Measurements from ENCODE around the gene DUSP10.

The DUSP10 gene

GRCh38 chr1:221777431-221778072 is 35.7 kb upstream of the DUSP10 start:
- no peaks in the 10 kb centered on the region for H3K36me3 ChIP-seq (ENCODE audit: control insufficient read depth, insufficient read depth, low read length)
- no peak overlapping the region for H3K9ac ChIP-seq (ENCODE audit: low read depth, low read length)
- no peaks in the 10 kb centered on the region for H3K9me3 ChIP-seq (ENCODE audit: control insufficient read depth, insufficient read depth, low read length)
- no peaks in the 10 kb centered on the region for H3K27me3 ChIP-seq (ENCODE audit: control insufficient read depth, insufficient read depth, low read length)
- H3K4me3 ChIP-seq (ENCODE audit: low read depth, low read length): no peak overlapping the region
- no peaks in the 10 kb centered on the region for H3K4me1 ChIP-seq (ENCODE audit: control insufficient read depth, insufficient read depth, low read length)

- Histone ChIP-seq H3K36me3 (ENCODE audit: control insufficient read depth, insufficient read depth, low read length) (no peaks in the 10 kb centered on the region), H3K9me3 (ENCODE audit: control insufficient read depth, insufficient read depth, low read length) (no peaks in the 10 kb centered on the region), H3K9ac (ENCODE audit: low read depth, low read length) (no peak overlapping the region), H3K4me3 (ENCODE audit: low read depth, low read length) (no peak overlapping the region), H3K27me3 (ENCODE audit: control insufficient read depth, insufficient read depth, low read length) (no peaks in the 10 kb centered on the region), H3K4me1 (ENCODE audit: control insufficient read depth, insufficient read depth, low read length) (no peaks in the 10 kb centered on the region)
Measured at GRCh38 chr1:221776495-221777301, 34.8 kb upstream of the DUSP10 start.

- Histone ChIP-seq H3K4me1 (ENCODE audit: control insufficient read depth, insufficient read depth, low read length) (no peaks in the 10 kb centered on the region), H3K27me3 (ENCODE audit: control insufficient read depth, insufficient read depth, low read length) (no peaks in the 10 kb centered on the region), H3K4me3 (ENCODE audit: low read depth, low read length) (no peak overlapping the region), H3K36me3 (ENCODE audit: control insufficient read depth, insufficient read depth, low read length) (no peaks in the 10 kb centered on the region), H3K9me3 (ENCODE audit: control insufficient read depth, insufficient read depth, low read length) (no peaks in the 10 kb centered on the region), H3K9ac (ENCODE audit: low read depth, low read length) (no peak overlapping the region)
Measured at GRCh38 chr1:221775206-221775605, 33.3 kb upstream of the DUSP10 start.

GRCh38 chr1:221774054-221774842 is 32.4 kb upstream of the DUSP10 start:
- no peaks in the 10 kb centered on the region for H3K36me3 ChIP-seq (ENCODE audit: control insufficient read depth, insufficient read depth, low read length)
- no peaks in the 10 kb centered on the region for H3K9me3 ChIP-seq (ENCODE audit: control insufficient read depth, insufficient read depth, low read length)
- no peak overlapping the region for H3K4me3 ChIP-seq (ENCODE audit: low read depth, low read length)
- H3K9ac ChIP-seq (ENCODE audit: low read depth, low read length): no peak overlapping the region
- no peaks in the 10 kb centered on the region for H3K27me3 ChIP-seq (ENCODE audit: control insufficient read depth, insufficient read depth, low read length)
- H3K4me1 ChIP-seq (ENCODE audit: control insufficient read depth, insufficient read depth, low read length): no peaks in the 10 kb centered on the region

GRCh38 chr1:221773383-221773782 is 31.5 kb upstream of the DUSP10 start:
- H3K9me3 ChIP-seq (ENCODE audit: control insufficient read depth, insufficient read depth, low read length): no peaks in the 10 kb centered on the region
- H3K36me3 ChIP-seq (ENCODE audit: control insufficient read depth, insufficient read depth, low read length): no peaks in the 10 kb centered on the region
- no peak overlapping the region for H3K9ac ChIP-seq (ENCODE audit: low read depth, low read length)
- H3K4me1 ChIP-seq (ENCODE audit: control insufficient read depth, insufficient read depth, low read length): no peaks in the 10 kb centered on the region
- no peaks in the 10 kb centered on the region for H3K27me3 ChIP-seq (ENCODE audit: control insufficient read depth, insufficient read depth, low read length)
- H3K4me3 ChIP-seq (ENCODE audit: low read depth, low read length): no peak overlapping the region

GRCh38 chr1:221772117-221772516 is 30.2 kb upstream of the DUSP10 start:
- Histone ChIP-seq H3K27me3 (ENCODE audit: control insufficient read depth, insufficient read depth, low read length) (no peaks in the 10 kb centered on the region), H3K36me3 (ENCODE audit: control insufficient read depth, insufficient read depth, low read length) (no peaks in the 10 kb centered on the region), H3K9me3 (ENCODE audit: control insufficient read depth, insufficient read depth, low read length) (no peaks in the 10 kb centered on the region), H3K9ac (ENCODE audit: low read depth, low read length) (no peak overlapping the region), H3K4me3 (ENCODE audit: low read depth, low read length) (no peak overlapping the region), H3K4me1 (ENCODE audit: control insufficient read depth, insufficient read depth, low read length) (no peaks in the 10 kb centered on the region)

- Histone ChIP-seq H3K4me3 (ENCODE audit: low read depth, low read length) (no peak overlapping the region), H3K9ac (ENCODE audit: low read depth, low read length) (no peak overlapping the region), H3K36me3 (ENCODE audit: control insufficient read depth, insufficient read depth, low read length) (no peaks in the 10 kb centered on the region), H3K27me3 (ENCODE audit: control insufficient read depth, insufficient read depth, low read length) (no peaks in the 10 kb centered on the region), H3K9me3 (ENCODE audit: control insufficient read depth, insufficient read depth, low read length) (no peaks in the 10 kb centered on the region), H3K4me1 (ENCODE audit: control insufficient read depth, insufficient read depth, low read length) (no peaks in the 10 kb centered on the region)
Measured at GRCh38 chr1:221768444-221769066, 26.7 kb upstream of the DUSP10 start.

- Histone ChIP-seq H3K4me3 (ENCODE audit: low read depth, low read length) (no peak overlapping the region), H3K36me3 (ENCODE audit: control insufficient read depth, insufficient read depth, low read length) (no peaks in the 10 kb centered on the region), H3K4me1 (ENCODE audit: control insufficient read depth, insufficient read depth, low read length) (no peaks in the 10 kb centered on the region), H3K9me3 (ENCODE audit: control insufficient read depth, insufficient read depth, low read length) (no peaks in the 10 kb centered on the region), H3K9ac (ENCODE audit: low read depth, low read length) (no peak overlapping the region), H3K27me3 (ENCODE audit: control insufficient read depth, insufficient read depth, low read length) (no peaks in the 10 kb centered on the region)
Measured at GRCh38 chr1:221766210-221766609, 24.3 kb upstream of the DUSP10 start.

- Histone ChIP-seq H3K9ac (ENCODE audit: low read depth, low read length) (no peak overlapping the region), H3K27me3 (ENCODE audit: control insufficient read depth, insufficient read depth, low read length) (no peaks in the 10 kb centered on the region), H3K9me3 (ENCODE audit: control insufficient read depth, insufficient read depth, low read length) (no peaks in the 10 kb centered on the region), H3K36me3 (ENCODE audit: control insufficient read depth, insufficient read depth, low read length) (no peaks in the 10 kb centered on the region), H3K4me3 (ENCODE audit: low read depth, low read length) (no peak overlapping the region), H3K4me1 (ENCODE audit: control insufficient read depth, insufficient read depth, low read length) (no peaks in the 10 kb centered on the region)
Measured at GRCh38 chr1:221765527-221765926, 23.6 kb upstream of the DUSP10 start.

GRCh38 chr1:221762121-221762520 is 20.2 kb upstream of the DUSP10 start:
- H3K9me3 ChIP-seq (ENCODE audit: control insufficient read depth, insufficient read depth, low read length): no peaks in the 10 kb centered on the region
- no peak overlapping the region for H3K4me3 ChIP-seq (ENCODE audit: low read depth, low read length)
- no peaks in the 10 kb centered on the region for H3K27me3 ChIP-seq (ENCODE audit: control insufficient read depth, insufficient read depth, low read length)
- H3K9ac ChIP-seq (ENCODE audit: low read depth, low read length): no peak overlapping the region
- H3K4me1 ChIP-seq (ENCODE audit: control insufficient read depth, insufficient read depth, low read length): no peaks in the 10 kb centered on the region
- no peaks in the 10 kb centered on the region for H3K36me3 ChIP-seq (ENCODE audit: control insufficient read depth, insufficient read depth, low read length)

GRCh38 chr1:221761354-221762002 is 19.6 kb upstream of the DUSP10 start:
- H3K4me1 ChIP-seq (ENCODE audit: control insufficient read depth, insufficient read depth, low read length): no peaks in the 10 kb centered on the region
- no peak overlapping the region for H3K9ac ChIP-seq (ENCODE audit: low read depth, low read length)
- no peak overlapping the region for H3K4me3 ChIP-seq (ENCODE audit: low read depth, low read length)

More at GRCh38 chr1:221761354-221762002, 19.6 kb upstream of the DUSP10 start:
- Histone ChIP-seq H3K27me3 (ENCODE audit: control insufficient read depth, insufficient read depth, low read length) (no peaks in the 10 kb centered on the region), H3K9me3 (ENCODE audit: control insufficient read depth, insufficient read depth, low read length) (no peaks in the 10 kb centered on the region), H3K36me3 (ENCODE audit: control insufficient read depth, insufficient read depth, low read length) (no peaks in the 10 kb centered on the region)

Measured in iPS-15b (cell line).